HG02759 (cell line): ENCODE measurements around the gene ST6GALNAC5.

ENCODE experiments used
- ATAC-seq: cut with Tn5 transposase; IDR thresholded peaks from one replicate; pipeline ENCODE4 v1.9.1; 2021; ENCODE audit warnings: mild to moderate bottlenecking, moderate library complexity; ENCODE audit not compliant: unreplicated experiment

Gene ST6GALNAC5

GRCh38 chr1:77039739-77040138 is 172.5 kb downstream of the ST6GALNAC5 start:
- no peak for ATAC-seq

DNA sequence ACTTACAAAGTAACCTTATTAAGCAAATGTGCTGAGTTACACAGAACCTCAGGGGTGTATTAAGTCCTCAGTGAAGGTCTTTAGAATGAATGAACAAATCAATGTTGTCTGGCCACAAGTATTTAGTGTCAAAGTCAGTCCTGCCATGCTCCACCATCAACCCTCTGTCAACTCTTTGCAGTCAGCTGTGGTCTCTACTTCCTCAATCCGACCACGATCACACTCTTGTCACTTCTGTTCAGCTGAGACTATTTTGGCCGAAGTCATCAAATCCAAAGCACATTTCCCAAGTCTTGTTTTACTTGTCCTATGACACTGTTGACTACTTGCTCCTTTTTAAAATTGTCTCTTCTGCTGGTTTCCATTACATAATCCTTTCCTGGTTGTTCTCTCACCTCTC is 173.5 kb downstream of the ST6GALNAC5 start:
- no peak for ATAC-seq

DNA sequence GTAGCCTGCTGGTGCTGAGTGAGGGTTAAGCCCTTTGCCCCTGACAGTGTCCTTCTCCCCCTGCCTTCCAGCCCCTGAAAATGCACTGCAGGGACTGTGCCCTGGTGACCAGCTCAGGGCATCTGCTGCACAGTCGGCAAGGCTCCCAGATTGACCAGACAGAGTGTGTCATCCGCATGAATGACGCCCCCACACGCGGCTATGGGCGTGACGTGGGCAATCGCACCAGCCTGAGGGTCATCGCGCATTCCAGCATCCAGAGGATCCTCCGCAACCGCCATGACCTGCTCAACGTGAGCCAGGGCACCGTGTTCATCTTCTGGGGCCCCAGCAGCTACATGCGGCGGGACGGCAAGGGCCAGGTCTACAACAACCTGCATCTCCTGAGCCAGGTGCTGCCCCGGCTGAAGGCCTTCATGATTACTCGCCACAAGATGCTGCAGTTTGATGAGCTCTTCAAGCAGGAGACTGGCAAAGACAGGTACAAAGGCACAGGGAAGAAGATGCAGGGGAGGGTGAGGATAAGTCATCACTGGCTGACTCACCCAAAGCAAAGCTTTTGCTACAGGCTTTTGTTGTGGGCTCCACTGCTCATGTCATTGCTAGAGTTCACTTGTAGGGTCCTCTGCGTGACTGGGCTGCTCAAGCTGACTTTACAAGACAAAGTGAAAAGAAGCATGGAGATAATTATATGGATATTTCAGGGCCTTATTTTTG is 177.0 kb downstream of the ST6GALNAC5 start:
- ATAC-seq = no peak

GRCh38 chr1:77047575-77047974 is 180.3 kb downstream of the ST6GALNAC5 start:
- no peak for ATAC-seq

- ATAC-seq = no peak
Observed at GRCh38 chr1:77047978-77048614, 180.8 kb downstream of the ST6GALNAC5 start.

DNA sequence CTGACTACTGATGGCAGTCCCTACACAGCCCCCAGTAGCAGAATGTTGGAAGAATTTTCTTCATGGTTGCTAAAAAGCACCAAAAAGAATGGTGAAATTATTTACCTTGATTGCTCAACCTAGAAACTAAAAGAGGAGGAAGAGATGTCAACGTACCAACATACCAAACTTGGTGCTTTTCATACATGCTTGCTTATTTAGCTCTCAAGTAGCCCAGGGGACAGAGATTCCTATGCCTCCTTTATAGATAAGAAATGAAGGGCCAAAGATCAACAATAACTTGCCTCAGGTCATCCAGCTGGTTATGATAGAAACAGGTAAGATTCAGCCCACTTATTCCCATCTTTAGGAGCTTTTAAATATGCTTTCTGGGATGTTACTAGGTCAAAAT is 181.3 kb downstream of the ST6GALNAC5 start:
- ATAC-seq = no peak

DNA sequence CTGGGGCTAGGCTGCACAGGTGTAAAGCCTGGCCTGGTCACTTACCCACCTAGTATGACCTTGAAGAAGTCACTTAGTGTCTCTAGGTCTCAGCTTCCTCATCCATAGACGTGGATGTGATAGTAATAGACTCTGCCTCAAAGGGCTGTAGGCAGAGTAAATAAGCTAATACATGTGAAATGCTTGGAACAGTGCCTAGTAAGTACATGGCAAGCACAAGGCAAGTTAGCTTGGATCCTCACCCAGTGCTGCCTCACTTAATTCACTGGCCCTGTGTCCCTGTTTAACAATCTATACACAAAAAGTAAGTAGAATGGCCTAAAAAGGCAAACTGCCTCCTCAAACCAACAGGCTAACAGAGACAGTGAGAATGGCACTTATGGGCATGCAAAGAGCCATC is 184.1 kb downstream of the ST6GALNAC5 start:
- no peak for ATAC-seq

DNA sequence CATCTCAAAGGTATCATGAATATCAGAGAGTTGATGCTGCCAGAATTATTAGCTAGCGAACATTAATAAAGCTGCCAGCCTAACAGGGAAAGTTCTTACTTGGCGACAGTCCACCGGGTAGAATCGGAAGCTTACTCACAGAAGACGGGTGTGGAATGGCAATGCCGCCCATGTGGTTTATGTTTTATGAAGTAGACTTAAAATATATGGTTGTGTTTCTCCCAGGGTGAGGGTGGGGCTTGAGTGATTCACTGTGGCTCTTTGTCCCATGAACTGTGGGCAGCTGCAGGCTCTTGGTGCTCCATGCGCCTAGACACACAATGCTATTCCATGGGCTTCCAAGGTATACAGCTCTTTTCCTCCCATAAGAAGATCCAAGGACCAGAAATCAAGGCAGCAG is 189.2 kb downstream of the ST6GALNAC5 start:
- no peak for ATAC-seq

DNA sequence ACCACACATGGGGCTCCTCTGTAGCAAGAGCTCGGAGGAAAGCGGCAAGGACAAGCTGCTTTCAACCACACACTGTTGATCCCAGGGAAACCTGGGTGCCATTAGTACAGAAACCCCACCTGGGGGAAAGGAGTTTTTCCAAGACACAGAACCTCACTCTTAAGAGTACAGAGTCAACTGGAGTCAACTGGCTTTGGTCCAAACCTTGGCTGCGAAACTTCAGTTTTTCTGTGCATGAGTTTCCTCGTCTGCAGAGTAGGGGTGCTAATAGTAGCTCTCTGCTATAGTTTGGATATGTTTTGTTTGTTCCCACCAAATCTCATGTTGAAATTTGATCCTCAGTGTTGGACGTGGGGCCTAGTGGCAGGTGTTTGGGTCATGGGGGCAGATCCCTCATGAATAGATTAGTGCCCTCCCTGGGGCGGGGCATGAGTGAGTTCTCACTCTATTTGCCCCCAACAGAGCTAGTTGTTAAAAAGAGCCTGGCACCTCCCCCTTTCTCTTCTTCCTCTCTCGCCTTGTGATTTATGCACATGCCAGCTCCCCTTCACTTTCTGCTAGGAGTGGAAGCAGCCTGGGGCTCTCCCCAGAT is 190.8 kb downstream of the ST6GALNAC5 start:
- ATAC-seq = no peak

- no peak for ATAC-seq
Observed at GRCh38 chr1:77060000-77060399, 192.7 kb downstream of the ST6GALNAC5 start.

GRCh38 chr1:77061162-77061561 is 193.9 kb downstream of the ST6GALNAC5 start:
- ATAC-seq = no peak

DNA sequence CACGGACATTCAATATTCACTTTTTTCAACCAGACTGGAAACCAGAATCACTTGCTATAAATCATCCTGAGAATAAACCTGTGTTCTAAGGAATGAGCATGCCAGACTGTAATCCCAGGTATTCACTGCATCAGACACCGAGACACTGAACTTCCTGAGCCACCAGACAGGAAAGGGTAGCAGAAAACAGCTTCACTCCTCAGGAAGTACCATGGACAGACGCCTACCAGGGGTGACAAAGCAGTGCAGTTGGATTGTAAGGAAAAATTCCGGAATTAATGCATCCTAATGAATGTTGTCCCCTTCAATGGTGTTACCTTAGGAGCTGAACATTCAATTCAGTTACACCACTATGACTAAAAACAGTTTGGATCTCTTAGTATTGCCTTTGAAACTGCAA is 195.8 kb downstream of the ST6GALNAC5 start:
- no peak for ATAC-seq

DNA sequence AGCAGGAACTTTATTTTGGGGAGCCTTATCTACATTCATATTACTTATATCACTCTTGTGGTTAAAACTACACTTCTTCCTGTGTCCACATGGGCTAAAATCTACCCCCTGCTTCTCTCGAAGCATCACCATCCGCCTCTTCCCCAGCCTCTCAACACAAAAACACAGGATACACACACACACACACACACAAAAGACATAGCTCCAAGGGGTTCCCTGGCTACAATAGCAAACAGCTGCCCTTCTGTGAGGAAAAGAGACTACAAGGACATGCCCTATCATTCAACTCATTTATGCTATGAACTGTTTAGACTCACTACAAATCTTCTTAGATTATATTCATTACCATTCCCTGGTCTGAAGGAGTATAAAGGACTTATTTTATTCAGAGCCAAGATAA is 197.0 kb downstream of the ST6GALNAC5 start:
- ATAC-seq = no peak

DNA sequence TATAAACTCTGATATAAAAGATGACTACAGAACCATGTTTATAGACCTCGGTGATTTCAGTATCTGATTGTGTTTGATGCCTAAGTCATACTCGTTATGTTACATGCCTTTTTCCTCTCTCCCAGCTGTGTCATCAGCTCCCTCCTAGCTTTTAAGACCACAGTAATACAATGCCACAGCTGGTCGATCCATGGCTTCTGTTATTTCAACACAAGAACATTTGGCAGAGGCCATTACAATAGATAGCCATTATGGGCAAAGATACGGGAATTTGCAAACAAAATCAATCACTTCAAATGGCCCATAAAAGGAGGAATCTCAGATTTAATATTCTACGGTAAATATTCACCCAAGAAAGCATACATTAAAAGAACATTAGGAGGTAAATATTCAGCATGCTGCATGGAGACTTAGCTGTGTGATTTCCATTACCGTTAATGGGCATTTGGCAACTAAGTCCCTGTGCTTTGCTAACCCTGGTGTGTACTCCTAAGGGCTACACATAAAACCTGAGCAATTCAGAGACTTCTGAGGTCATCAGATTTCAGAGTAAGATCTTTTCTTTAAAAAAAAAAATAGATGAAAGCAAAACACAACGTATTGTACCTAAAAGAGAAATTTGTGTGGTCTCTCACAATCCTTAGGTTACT is 198.5 kb downstream of the ST6GALNAC5 start:
- ATAC-seq = no peak

GRCh38 chr1:77068013-77068412 is 200.7 kb downstream of the ST6GALNAC5 start:
- ATAC-seq = no peak

GRCh38 chr1:77076759-77077158 is 209.5 kb downstream of the ST6GALNAC5 start:
- ATAC-seq = no peak

GRCh38 chr1:77081834-77082233 is 214.6 kb downstream of the ST6GALNAC5 start:
- ATAC-seq = no peak

- no peak for ATAC-seq
Observed at GRCh38 chr1:77084457-77084856, 217.2 kb downstream of the ST6GALNAC5 start.

GRCh38 chr1:77085109-77085508 is 217.8 kb downstream of the ST6GALNAC5 start:
- ATAC-seq = no peak

- no peak for ATAC-seq
Observed at GRCh38 chr1:77089756-77090155, 222.5 kb downstream of the ST6GALNAC5 start.

- no peak for ATAC-seq
Observed at GRCh38 chr1:77095236-77095635, 228.0 kb downstream of the ST6GALNAC5 start.
